Left cardiac atrium (tissue), 4 donors: ENCODE data around the gene CDCP1. TPM values are rescaled to one million over a fixed set of nuclear protein-coding genes. Genes with fewer than 3 reads are reported as not detected.
"Not testable (repeated sequence)": the region's sequence is repeated elsewhere in the genome, so short reads cannot be mapped to it uniquely, and the experiment has no call there.

Source experiments
- ATAC-seq, 2 donors: fragments of 200-7000 bp; cut with Tn5 transposase; one replicate each; pipeline ENCODE4 v1.9.1; 2020; ENCODE audit warnings: mild to moderate bottlenecking in 2 of 2, moderate library complexity in 2 of 2
- DNase-seq: peaks from one replicate; pipeline ENCODE4 v3.0.0-alpha.2; 2020
- intact Hi-C, 2 donors: fragments of 100-400 bp; cut with DNase I; formaldehyde crosslinking; loops; one replicate each; pipeline versions ENCODE4 v1.14.1 to v1.15.1; 2022 to 2023
- total RNA-seq, 2 donors: library from RNA; stranded (reverse); fragmentation: NEBNext Ultra II Directional; extraction: Animal tissue kit (Norgen Biotek cat#: 25700); gene quantifications; one replicate each; pipeline ENCODE4 v1.2.1, GENCODE V29; 2021
- donor health status: DM: no; HTN: yes; CAD: no.
- donor health status: DM: no; HTN: yes; CAD: no; lungs with severe emphysema.
- donor health status: DM: yes; HTN: yes; CAD: no.
- donor health status: Dilated cardiomyopathy.

Gene CDCP1
- total RNA-seq, 2 donors from 2014 or later, result 0.74 to 1.3 TPM

DNA sequence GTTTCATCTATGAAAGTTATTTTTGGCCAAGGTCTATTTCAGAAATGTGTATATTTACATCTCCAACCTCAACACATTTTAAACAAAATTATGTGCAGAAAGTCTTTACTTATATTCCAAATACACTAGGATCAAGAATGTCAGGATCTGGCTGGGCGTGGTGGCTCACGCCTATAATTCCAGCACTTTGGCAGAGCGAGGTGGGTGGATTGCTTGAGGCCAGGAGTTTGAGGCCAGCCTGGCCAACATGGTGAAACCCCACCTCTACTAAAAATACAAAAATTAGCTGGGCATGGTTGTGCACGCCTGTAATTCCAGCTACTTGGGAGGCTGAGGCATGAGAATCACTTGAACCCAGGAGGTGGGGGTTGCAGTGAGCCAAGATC is 5.4 kb downstream of the CDCP1 start:
- intact Hi-C loops, DNase-seq, ATAC-seq: not testable (repeated sequence)

DNA sequence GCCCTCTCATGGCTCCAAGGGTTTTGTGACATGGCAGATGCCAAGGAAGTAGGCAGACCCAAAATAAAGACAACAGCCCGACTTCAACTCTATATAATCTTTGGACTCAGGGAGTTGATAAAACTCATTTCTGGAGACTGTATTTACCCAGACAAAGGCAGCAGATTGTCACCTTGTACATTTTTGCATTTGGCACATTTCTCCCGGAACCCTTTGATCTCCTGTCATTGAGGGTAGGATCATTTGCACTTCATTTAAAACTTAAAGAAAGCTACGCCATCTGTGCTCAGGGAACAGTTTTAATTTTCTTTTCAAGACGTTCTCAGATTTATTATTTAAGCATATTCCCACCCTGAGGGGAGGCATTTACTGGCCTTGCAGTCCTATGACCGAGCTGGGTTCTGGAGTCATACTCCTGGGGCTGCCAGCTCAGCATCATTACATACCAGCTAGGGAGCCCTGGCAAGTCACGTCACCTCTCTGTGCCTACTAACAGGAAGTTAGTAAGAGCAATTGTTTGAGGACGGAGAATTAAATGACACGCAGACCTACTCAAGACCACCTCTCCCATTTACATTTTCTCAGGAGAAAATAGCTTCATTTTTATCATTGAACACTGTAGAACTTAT is 5.9 kb downstream of the CDCP1 start:
- ATAC-seq (peak in 1 of 2 donors; percentile 48), DNase-seq (no peak)
- intact Hi-C loops, result no loop called here

DNA sequence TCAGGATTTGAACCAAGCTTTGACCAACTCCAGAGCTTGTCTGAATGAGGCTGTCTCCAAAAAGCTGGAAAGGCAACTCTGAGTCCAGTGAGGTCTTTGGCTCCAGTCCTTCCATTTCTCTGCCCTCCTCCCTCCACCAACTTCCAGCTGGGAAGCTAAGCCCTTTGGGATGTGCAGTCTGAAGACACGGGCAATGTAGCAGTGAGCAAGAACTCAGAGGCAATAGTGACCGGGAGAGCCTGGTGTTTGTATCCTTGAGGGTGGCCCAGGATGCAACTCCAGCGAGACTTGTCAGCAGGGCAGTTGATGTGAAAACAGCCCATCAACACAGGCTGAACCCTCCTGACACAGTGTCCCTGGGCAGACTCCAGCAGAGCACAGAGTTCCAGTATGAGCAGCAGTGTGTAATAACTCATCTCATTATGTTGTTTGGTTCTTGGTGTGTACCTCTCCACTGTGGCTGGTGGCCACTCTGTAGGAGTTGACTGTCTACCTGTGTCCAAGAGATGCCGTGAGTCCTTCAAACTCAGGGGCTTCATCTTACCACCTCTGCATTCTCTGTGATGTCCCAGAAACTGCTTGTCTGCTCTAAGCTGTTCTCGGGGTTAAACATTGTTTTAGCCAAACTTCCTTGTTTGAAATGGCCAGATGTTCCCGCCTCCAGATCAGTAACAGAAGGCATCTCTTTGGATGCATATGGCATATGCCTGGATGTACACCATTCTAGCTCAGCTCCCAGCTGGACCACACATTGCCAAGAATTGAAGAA is 6.6 kb downstream of the CDCP1 start:
- DNase-seq (no peak), ATAC-seq (no peak)
- intact Hi-C loops, result no loop called here

DNA sequence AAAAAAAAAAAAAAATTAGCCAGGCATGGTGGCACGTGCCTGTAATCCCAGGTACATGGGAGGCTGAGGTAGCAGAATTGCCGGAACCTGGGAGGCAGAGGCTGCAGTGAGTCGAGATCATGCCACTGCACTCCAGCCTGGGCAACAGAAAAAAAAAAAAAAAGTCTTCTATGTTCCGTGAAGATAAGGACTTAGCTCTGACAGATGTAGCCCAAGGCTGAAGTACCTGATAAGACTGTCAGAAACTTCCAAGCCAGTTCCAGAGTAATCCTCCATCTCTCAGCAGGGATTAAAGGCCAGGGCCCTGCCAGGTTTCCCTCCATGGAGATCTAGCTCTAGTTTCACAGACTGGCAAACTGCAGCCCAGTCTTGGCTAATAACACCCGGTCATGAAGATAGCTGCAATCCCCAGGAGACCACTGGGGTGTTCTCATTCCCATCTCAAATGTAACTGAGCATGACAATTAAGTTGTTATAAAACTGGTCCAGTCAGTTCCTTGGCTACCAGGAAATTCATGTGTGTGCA is 8.5 kb downstream of the CDCP1 start:
- ATAC-seq (peak in 1 of 2 donors; percentile 8), DNase-seq (no peak)
- intact Hi-C loops, result no loop called here

DNA sequence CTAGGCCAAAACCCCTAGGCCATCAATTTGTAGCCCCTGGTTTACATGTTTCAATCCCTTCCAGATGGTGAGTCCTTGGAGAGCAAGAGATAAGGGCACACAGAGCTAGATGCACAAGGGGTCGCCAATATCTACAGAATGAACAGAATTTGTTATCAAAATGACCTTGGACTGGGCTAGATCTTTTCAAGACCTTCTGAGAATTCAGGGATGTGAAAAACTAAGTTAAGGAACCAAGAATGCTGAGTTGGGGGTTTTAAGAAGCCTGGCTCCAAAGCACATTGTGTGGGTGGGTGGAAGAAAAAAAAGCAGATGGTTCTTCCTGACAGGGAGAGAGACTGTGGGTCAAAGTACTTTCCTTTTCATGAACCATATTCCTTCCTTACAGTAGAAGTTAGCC is 10.2 kb downstream of the CDCP1 start:
- intact Hi-C loops, result no loop called here
- DNase-seq, result no peak
- ATAC-seq, result peak in 1 of 2 donors; percentile 44

DNA sequence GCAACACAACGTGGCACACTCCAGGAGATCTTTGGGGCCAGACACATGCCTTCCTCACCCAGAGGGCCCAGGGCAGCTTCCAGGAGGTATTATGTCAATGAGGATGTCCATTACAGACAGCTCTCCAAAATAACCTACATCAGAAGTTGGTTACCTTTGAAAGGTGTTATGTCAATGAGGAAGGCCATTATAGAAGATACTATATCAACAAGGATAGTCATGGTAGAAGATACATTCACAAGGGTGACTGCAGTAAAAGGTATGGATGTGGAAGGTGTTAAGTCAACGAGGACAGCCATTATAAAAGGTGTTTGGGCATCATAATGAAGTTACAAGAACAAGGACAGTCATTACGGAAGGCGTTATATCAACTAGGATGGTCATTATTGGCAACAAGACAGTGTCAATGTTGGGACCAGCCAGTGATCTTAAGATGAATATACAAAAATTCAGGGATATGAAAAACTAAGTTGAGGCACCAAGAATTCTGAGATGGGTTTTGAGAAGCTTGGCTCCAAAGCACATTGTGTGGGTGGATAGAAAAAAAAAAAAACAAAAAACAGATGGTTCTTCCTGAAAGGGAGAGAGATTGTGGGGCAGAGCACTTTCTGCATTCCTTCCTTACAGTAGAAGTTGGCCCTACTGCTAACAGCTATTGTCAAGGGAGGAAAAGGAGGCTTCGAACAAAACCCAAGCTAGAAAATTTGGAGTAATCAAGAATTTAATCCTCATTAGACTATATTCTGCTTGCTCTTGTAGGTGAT is 11.2 kb downstream of the CDCP1 start:
- intact Hi-C loops, result no loop called here
- DNase-seq (no peak), ATAC-seq (no peak)

DNA sequence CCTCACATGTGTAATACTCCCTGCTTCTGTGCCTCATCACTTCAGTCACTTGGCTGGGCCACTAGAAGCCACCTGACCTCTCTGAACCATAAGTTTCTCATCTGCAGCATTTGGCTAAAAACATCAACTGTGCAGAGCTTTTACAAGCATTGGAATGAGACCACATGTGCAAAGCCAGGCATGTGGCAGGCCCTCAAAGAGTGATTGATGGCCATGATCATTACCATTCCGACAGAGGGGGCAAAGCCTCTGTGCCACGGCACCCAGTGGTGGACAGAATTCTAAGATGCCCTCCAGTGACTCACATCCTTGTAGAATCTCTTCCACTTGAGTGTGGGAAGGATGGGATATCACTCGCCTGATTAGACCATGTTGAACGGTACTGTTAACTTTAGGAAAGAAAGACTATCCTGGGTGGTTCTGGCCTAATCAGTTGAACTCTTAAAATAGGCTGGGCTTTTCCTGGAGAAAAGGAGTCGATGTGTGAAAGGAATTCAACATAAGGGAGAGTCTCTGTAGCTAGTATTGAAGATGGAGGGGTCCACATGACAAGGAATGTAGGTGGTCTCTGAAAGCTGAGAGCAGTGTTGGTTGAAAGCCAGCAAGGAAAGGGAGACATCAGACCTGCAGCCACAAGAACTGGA is 13.5 kb downstream of the CDCP1 start:
- ATAC-seq (no peak), DNase-seq (no peak)
- intact Hi-C loops, result no loop called here

DNA sequence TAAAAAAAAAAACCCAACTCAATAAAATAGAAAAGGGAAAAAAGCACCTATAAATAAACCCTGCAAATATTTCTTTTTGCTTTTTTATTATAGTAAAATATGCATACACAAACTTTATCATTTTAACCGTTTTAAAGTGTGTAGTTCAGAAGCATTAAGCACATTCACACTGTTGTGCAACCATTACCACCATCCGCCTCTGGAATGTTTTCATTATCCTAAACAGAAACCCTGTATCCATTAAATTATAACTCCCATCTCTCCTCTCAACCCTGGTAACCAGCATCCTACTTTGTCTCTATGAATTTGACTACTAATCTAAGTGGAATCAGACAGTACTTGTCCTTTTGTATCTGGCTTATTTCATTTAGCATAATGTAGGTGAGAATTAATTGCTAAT is 15.0 kb downstream of the CDCP1 start:
- DNase-seq (no peak), ATAC-seq (no peak)
- intact Hi-C loops, result no loop called here

DNA sequence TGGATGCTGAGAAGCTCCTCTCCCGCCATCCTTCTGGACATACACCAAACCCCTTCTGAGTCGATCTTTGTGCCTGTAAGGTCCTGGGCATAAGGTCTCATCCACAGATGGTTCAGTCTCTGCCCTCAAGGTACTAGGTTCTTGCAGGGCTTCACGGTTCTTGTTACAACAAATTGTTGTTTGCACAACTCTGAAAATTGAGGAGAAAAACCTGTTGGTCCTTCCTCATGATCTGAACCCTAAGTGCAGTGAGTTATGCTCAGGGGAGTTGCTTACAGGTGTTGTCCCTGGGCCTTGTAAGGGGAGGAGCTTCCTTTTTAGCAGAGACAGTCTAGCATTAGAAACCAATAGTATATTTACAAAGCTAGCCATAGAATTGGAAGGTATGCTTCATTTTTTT is 15.7 kb downstream of the CDCP1 start:
- intact Hi-C loops, result no loop called here
- no peak for ATAC-seq
- DNase-seq, result no peak

DNA sequence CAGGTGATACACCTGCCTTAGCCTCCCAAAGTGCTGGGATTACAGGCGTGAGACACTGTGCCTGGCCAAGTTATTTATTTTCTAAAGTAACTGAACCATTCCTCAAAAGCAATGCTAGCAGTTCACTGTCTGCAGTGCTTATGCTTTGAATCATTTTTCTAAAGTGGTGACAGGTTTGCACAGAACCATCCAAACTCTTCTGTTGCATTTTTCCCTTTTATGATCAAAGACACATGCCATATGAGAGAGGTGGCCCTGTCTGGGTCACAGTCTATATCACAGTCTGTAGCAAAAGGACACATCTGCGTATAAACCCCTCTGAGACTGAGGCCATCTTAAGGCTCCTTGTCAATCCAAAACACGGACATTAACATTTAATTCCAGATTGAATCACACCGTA is 17.2 kb downstream of the CDCP1 start:
- DNase-seq, result no peak
- no peak for ATAC-seq
- intact Hi-C loops, result no loop called here

DNA sequence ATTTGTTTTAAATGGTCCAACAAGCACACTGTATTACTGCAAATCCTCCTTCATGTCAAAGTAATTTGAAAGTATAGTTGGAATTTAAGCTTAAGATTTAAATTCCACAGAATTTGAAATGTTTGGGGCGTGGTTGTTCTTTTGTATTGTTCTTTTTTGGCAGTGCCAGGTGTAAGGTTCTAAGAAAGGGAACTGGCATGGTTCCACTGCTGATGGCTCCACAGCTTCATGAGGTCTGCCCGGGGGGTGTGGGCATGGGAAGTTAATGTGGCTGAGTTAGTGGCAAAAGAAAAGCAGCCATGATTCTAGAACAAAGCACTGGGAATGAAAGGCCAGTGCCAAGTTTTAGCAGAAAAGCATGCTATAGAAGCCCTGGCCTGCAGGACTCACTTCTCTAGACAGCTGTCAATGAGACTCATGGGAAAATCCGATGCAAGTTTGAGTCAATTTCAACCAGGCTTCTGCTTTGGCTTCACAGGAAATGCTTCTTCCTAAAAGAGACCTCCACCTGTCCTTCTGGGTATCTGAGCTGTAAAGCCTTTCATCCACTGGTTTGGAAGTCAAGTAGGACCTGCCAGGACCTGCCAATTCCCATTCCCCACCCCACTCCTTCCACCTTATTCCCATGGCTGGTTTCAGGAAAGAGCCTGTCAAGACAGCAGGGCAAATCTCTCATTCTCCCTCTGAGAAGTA is 18.9 kb downstream of the CDCP1 start:
- intact Hi-C loops, result no loop called here
- no peak for ATAC-seq
- no peak for DNase-seq

DNA sequence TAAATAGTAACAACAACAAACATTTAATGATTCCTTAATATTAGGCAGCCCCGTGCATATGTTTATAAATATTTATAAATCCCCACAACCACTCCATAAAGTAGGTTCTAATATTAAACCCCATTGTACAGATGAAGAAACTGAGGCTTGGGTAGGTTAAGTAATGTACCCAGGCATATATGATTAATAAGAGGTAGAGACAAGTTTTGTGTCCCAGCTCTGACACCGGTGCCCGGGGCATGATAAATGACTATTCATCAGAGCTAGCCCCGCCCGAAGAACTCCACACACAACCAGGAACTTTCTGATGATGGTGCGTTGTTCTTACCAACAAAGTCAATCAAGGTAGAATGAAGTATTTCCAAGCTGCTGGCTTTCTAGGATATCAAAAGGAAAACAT is 19.4 kb downstream of the CDCP1 start:
- ATAC-seq (no peak), DNase-seq (no peak)
- intact Hi-C loops, result no loop called here

DNA sequence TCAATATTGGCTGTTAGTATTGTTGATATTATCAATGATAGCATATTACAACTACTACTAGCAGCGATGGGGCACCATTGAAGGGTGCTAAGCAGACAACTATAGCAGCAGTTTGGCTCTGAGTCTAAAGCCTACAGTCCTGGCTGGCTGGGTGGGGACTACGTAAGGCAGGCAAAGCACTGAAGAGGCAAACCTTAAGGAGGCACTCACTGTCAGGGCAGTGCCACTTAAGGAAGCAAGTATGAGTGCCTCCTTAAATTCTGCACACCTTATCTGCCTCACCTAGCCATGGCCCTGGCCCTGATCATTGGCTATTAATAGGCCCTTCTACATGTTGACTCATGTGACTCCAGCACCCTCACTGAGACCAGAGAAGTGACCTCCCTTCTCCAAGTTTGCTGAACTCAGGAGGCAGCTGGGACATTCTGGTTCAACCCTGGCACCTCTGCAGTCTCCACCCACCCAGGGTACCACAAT is 20.6 kb downstream of the CDCP1 start:
- intact Hi-C loops, result no loop called here
- ATAC-seq (peak; percentile 5 to 32), DNase-seq (no peak)

DNA sequence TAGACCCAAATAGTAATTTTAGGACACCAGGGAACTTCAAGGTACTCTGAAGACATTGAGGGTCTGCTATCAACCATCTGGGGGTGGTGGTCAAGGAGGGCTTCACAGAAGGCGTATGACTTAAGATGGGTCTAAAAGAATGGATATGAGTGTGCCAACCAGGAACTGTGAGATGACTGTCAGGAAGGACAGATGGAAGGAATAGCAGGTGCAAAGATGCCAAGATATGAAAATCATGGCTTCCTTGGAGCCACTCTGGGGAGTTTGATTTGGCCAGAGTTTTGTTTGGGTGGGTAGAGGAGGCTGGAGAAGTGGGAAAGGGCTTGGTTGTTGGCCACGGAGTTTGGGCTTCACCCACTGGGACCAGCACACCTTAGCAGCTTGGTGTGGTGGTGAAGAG is 21.2 kb downstream of the CDCP1 start:
- intact Hi-C loops, result no loop called here
- no peak for DNase-seq
- no peak for ATAC-seq

DNA sequence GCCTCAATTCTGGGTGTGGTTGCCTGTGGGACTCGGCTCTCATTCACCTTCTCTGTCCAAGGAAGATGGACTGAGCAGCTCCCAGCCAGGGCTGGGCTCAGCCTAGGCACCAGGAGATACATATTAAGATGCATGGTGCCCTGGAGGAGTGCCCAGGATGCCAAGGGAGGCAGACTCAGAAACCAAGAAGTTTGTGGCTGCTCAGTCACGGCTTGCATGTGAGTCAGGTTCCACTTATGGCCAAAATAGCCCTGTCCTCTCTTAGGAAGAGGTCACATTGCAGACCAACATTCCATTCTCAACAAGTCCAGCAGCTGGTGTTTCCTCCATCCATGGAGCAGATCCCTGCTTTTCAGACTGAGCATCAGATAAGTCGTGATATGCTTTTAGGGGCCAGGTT is 21.8 kb downstream of the CDCP1 start:
- DNase-seq (no peak), ATAC-seq (peak; percentile 34 to 44)
- intact Hi-C loops, result no loop called here

DNA sequence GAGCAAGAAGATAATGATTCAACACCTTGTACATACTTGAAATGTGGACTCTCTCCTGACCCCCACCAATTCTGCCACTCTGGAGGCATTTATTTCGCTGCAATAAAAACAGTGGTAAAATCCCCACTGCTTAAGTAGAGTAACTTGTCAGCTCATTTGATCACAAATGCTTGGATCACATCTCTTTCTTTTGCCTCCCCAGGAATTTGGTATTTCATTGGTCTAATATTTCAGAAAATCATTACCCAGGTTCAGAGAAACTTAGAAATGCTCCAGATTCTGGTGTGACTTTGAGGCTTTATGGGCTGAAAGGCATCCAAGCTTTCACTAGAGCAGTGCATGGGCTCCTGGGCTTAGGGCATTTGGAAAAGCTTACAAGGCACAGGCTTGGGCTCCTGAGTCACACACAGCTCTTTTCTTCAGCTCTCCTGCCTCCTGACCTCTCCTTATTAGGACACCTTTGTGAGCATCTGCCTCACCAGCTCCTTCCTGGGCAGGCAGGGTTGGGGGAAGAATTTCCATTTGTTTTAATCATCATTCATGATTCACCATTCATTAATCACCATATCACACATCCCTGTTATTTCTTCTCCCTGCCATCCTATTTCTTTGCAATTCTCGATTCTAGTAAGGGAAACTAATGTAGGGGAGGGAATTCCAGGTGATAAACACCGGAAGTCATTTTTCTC is 22.5 kb downstream of the CDCP1 start:
- intact Hi-C loops, result no loop called here
- DNase-seq, result no peak
- peak; percentile 38 to 93 for ATAC-seq

DNA sequence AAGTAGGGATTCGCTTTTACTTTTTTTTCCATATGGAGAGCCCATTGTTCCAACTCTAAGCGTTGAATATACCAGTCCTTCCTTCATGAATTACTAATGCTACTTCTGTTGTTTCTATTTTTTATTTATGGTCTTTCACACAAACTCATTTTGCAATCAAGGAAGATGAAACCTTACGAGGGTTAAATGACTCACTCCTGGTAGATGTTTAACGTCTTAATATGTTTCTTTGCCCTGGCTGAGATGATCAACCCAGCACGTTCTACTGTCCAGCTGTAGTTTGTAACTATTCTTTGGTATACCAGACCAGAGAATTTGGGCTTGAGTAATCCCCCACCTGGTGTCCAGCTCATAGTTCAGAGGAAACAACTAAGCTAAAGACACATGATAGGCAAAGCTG is 23.1 kb downstream of the CDCP1 start:
- DNase-seq (no peak), ATAC-seq (peak in 1 of 2 donors; percentile 65)
- intact Hi-C loops, result no loop called here

DNA sequence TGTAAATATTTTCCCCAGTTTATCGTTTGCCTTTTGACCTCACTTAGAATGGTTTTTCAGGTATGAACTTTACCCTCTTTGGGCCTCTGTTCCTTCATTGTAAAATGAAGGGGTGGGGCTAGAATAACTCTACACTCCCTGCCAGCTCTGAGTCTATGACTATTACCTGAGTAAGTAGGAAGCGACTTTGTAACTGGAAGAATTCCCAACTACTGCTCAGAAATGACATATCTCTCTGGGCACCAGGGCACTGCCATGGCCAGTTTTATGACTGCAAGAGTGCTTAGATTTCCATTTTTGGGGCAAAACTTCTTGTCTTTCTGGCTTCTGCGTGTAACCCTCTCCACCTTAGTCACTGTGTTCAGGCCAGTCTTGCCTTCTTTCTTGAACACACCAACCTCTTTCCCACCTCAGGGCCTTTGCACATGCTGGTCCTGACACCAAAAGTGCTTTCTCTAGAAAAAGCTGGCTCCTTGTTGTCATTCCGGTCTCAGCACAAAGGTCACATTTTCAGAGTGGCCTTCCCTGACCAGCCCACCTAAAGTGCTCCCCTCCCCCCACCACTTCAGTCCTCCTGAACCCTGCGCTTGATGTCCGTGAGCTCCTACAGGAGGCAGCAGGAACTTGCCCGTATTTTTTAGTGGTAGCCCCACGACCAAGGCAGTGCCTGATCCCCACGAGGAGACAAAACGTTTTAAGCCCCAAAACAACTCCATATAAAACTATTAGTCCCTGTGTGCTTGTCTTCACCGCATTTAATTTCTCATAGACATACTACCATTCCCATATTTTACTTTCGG is 25.6 kb downstream of the CDCP1 start:
- ATAC-seq, result no peak
- DNase-seq, result no peak
- intact Hi-C loops, result no loop called here
